ENCODE data around the gene EGLN2. TPM values are rescaled to one million over a fixed set of nuclear protein-coding genes. Genes with fewer than 3 reads are reported as not detected.
"Not testable (repeated sequence)": the region's sequence is repeated elsewhere in the genome, so short reads cannot be mapped to it uniquely, and the experiment has no call there.

The EGLN2 gene
- polyA plus RNA-seq, 1 donor (not counting 4 experiments of a cell fraction or from before 2014, with no cell fraction given): 31.6 TPM

GRCh38 chr19:40831502-40832430 lies 32.8 kb downstream of the EGLN2 start:
- no peak overlapping the region for H3K4me3 ChIP-seq (ENCODE audit: control insufficient read depth in 2 of 3, extremely low read depth in 1 of 3, insufficient read depth in 2 of 3, low read depth in 1 of 3, low read length in 3 of 3)
- TF ChIP-seq EZH2 (IDR thresholded peaks at IDR 0.05; ENCODE audit: low read length) (no peak), CTCF (optimal IDR thresholded peaks at IDR 0.05 in 1 of 3, IDR thresholded peaks at IDR 0.05 in 1 of 3, conservative IDR thresholded peaks at IDR 0.05 in 1 of 3; ENCODE audit: extremely low read depth in 1 of 3, insufficient read depth in 2 of 3, low read length in 3 of 3) (no peak)
- no peaks in the 10 kb centered on the region for H3K4me1 ChIP-seq (ENCODE audit: control insufficient read depth, extremely low read depth, insufficient read depth, low read length)
- H2AFZ ChIP-seq (ENCODE audit: control insufficient read depth, low read length): no peak overlapping the region
- no peaks in the 10 kb centered on the region for H3K9me3 ChIP-seq (ENCODE audit: control insufficient read depth, low read depth, low read length)
- no peaks in the 10 kb centered on the region for H3K79me2 ChIP-seq (ENCODE audit: control insufficient read depth, insufficient read depth, low read length)
- peaks cover 0 to 3% of the 10 kb centered on the region in 2 experiments for H3K36me3 ChIP-seq (ENCODE audit: control insufficient read depth in 2 of 2, extremely low read depth in 1 of 2, insufficient read depth in 2 of 2, low read length in 2 of 2)
- FAIRE-seq: no peak
- H3K9me1 ChIP-seq (ENCODE audit: control insufficient read depth, extremely low read depth, insufficient read depth, low read length): no peaks in the 10 kb centered on the region
- H3K9ac ChIP-seq (ENCODE audit: control insufficient read depth, extremely low read depth, insufficient read depth, low read length): no peak overlapping the region
- no peak for DNase-seq (ENCODE audit: low read depth, low spot score)
- no peak overlapping the region for H3K27ac ChIP-seq (ENCODE audit: control insufficient read depth, insufficient read depth, low read length)
- dilution Hi-C loops (cut with MboI; ENCODE audit: extremely low pct_ligation_motif_present, low sequenced_read_pairs): no loop called here
- no peaks in the 10 kb centered on the region for H3K27me3 ChIP-seq (ENCODE audit: control insufficient read depth, extremely low read depth, insufficient read depth, low read length)
- no peaks in the 10 kb centered on the region for H4K20me1 ChIP-seq (ENCODE audit: control insufficient read depth, extremely low read depth, insufficient read depth, low read length)
- no peak overlapping the region for H3K4me2 ChIP-seq (ENCODE audit: control insufficient read depth, extremely low read depth, insufficient read depth, low read depth, low read length)

GRCh38 chr19:40832431-40832790 lies 33.4 kb downstream of the EGLN2 start:
- dilution Hi-C loops (cut with MboI; ENCODE audit: extremely low pct_ligation_motif_present, low sequenced_read_pairs); H3K4me3 ChIP-seq (ENCODE audit: control insufficient read depth in 2 of 3, extremely low read depth in 1 of 3, insufficient read depth in 2 of 3, low read depth in 1 of 3, low read length in 3 of 3): not testable (repeated sequence)

GRCh38 chr19:40833728-40834533 lies 34.9 kb downstream of the EGLN2 start:
- H3K4me2 ChIP-seq (ENCODE audit: control insufficient read depth, extremely low read depth, insufficient read depth, low read depth, low read length); H3K4me3 ChIP-seq (ENCODE audit: control insufficient read depth in 2 of 3, extremely low read depth in 1 of 3, insufficient read depth in 2 of 3, low read depth in 1 of 3, low read length in 3 of 3); H3K27ac ChIP-seq (ENCODE audit: control insufficient read depth, insufficient read depth, low read length); H2AFZ ChIP-seq (ENCODE audit: control insufficient read depth, low read length); DNase-seq (ENCODE audit: low read depth, low spot score); H3K79me2 ChIP-seq (ENCODE audit: control insufficient read depth, insufficient read depth, low read length); FAIRE-seq; H3K9me3 ChIP-seq (ENCODE audit: control insufficient read depth, low read depth, low read length); H3K4me1 ChIP-seq (ENCODE audit: control insufficient read depth, extremely low read depth, insufficient read depth, low read length); H3K9me1 ChIP-seq (ENCODE audit: control insufficient read depth, extremely low read depth, insufficient read depth, low read length); H4K20me1 ChIP-seq (ENCODE audit: control insufficient read depth, extremely low read depth, insufficient read depth, low read length); H3K36me3 ChIP-seq (ENCODE audit: control insufficient read depth in 2 of 2, extremely low read depth in 1 of 2, insufficient read depth in 2 of 2, low read length in 2 of 2); H3K9ac ChIP-seq (ENCODE audit: control insufficient read depth, extremely low read depth, insufficient read depth, low read length); dilution Hi-C loops (cut with MboI; ENCODE audit: extremely low pct_ligation_motif_present, low sequenced_read_pairs); H3K27me3 ChIP-seq (ENCODE audit: control insufficient read depth, extremely low read depth, insufficient read depth, low read length): not testable (repeated sequence)

More at GRCh38 chr19:40832431-40832790, 33.4 kb downstream of the EGLN2 start:
- not testable (repeated sequence) for H4K20me1 ChIP-seq (ENCODE audit: control insufficient read depth, extremely low read depth, insufficient read depth, low read length); H3K4me1 ChIP-seq (ENCODE audit: control insufficient read depth, extremely low read depth, insufficient read depth, low read length); H3K27me3 ChIP-seq (ENCODE audit: control insufficient read depth, extremely low read depth, insufficient read depth, low read length); H3K9me1 ChIP-seq (ENCODE audit: control insufficient read depth, extremely low read depth, insufficient read depth, low read length); H3K9ac ChIP-seq (ENCODE audit: control insufficient read depth, extremely low read depth, insufficient read depth, low read length); H3K27ac ChIP-seq (ENCODE audit: control insufficient read depth, insufficient read depth, low read length); FAIRE-seq; H3K36me3 ChIP-seq (ENCODE audit: control insufficient read depth in 2 of 2, extremely low read depth in 1 of 2, insufficient read depth in 2 of 2, low read length in 2 of 2); DNase-seq (ENCODE audit: low read depth, low spot score); H2AFZ ChIP-seq (ENCODE audit: control insufficient read depth, low read length); H3K4me2 ChIP-seq (ENCODE audit: control insufficient read depth, extremely low read depth, insufficient read depth, low read depth, low read length); H3K9me3 ChIP-seq (ENCODE audit: control insufficient read depth, low read depth, low read length); H3K79me2 ChIP-seq (ENCODE audit: control insufficient read depth, insufficient read depth, low read length)

Measured in keratinocyte (primary cell).